GM21737 (cell line): ENCODE results near the gene HPS6.

Experiments used
- ATAC-seq: cut with Tn5 transposase; IDR thresholded peaks from one replicate; pipeline ENCODE4 v1.9.1; 2021; ENCODE audit warnings: mild to moderate bottlenecking, moderate library complexity; ENCODE audit not compliant: unreplicated experiment

Gene HPS6

DNA sequence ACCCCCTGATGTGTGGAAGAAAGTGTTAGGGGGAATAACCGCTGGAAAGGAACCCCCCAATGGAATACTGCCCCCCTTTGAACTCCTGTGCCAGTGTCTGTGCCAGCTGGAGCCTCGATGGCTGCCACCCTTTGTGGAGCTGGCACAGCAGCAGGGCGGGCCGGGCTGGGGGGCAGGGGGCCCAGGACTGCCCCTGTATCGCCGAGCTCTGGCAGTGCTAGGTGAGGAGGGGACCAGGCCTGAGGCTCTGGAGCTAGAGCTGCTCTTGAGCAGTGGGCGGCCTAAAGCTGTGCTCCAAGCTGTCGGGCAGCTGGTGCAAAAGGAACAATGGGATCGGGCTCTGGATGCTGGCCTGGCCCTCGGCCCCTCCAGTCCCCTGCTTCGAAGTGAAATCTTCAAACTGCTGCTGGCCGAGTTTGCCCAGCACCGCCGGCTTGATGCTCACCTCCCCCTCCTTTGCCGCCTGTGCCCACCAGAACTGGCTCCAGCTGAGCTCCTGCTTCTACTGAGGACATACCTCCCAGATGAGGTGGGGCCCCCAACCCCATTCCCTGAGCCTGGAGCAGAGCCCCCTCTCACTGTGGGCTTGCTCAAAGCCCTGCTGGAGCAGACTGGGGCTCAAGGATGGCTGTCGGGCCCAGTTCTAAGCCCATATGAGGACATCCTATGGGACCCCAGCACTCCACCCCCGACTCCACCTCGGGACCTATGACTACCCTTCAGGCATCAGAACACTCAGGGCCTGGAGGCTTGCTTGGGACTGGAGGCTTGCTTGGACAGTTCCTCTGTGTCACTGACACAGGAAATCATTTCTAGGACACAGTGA, 2.2 kb downstream of the HPS6 start:
- ATAC-seq: no peak

DNA sequence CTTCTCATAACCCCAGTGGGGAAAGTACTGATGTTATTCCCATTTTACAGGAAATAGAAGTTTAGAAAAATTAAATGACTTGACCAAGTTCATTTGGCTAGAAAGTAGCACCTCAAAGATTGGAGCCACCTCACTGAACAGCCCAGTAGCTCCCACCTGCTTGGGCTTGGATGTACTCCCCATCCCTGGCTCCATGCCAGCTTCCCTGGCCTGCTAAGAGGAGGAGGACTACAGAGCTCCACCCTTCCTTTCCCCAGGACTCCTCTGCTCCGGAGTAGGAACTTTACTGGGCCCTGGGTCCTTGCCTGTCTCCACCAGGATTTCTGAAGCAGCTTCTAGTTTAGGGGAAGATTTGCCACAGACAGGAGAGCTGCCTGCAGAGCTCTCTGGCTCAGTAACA, 3.1 kb downstream of the HPS6 start:
- no peak for ATAC-seq

DNA sequence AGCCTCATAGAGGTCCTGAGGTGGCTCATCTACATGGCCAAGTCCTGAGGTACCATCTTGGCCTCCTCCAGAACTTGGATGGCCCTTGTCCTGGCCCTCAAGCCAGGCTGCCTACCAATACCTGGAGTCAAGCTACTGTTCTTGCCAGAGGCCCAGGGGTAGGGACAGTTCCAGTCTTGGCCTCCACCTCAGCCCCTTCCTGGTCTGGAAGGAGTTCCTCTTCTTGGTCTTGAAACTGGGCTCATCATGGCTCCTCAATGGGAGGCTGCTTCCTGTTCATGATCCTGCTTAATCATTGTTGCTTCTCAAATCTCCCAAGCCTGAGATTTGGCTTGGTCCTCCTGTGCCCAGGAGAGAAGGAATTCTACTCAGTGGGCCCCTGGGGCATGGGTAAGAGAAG, 3.9 kb downstream of the HPS6 start:
- ATAC-seq: no peak

DNA sequence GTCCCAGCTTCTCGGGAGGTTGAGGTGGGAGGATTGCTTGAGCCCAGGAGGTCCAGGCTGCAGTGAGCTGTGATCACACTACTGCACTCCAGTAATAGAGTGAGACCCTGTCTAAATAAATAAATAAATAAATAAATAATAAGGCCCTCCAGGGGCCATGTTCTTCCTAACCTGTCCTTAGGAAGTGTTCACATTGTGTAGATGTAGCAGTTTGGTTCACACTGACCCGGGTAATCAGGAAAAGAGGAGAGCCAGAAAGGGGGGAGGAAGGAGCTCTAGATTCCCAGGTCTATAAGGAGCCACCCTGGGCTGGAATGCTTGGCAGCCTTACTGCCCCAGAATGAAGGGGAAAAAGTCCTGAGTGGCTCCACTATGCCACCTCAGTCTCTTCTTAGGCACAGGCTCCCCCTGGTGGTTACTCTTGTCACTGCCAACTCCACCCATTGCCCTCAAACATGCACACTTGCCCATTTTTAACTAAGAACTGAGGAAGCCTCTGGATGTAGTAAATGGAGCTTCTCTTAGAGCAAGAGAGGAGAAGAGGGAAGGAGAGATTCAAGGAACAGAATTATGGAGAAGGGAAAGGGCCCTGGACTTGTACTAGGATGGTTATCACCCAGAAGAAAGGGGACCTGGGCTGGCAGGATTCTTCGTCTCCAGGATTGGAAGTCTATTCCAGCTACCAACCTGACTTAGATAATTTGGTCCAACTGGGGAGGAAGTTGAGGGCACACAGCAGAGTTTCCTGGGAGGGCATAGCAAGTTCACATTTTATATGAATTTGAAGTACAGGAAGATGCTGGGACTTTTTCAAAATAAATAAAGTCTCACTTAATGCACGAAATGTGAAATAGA, 7.8 kb downstream of the HPS6 start:
- ATAC-seq: no peak

DNA sequence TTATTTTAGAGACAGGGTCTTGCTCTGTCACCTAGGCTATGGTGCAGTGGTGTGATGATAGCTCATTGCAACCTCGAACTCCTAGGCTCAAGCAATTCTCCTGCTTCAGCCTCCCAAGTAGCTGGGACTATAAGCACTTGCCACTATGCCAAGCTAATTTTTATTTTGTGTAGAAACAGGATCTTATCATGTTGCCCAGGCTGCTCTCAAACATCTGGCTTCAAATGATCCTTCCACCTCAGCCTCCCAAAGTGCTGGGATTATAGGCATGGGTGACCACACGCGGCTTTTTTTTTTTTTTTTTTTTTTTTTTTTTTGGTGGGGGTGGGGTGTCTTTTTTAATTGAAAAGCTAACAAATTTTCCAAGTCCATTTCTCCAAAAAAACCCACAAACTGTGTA, 18.4 kb downstream of the HPS6 start:
- ATAC-seq: no peak

DNA sequence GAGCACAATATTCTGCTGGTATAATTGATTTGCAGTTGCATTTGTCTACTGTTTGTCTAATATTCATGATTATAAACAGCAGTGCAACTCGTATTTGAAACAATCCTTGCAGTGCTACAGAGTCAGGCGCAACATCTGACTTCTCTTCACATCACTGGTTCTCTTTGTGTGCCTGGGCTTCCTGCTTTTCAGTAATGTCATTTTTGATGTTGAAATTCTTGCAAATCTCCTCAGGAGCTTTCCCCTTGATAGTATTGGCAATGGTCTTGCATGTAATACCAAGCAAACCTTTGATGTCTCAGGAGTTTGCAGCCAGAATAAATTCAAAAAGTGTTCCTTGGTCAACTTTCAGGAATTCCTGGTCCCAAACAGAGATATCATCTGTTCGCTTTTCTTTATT, 20.2 kb downstream of the HPS6 start:
- no peak for ATAC-seq

DNA sequence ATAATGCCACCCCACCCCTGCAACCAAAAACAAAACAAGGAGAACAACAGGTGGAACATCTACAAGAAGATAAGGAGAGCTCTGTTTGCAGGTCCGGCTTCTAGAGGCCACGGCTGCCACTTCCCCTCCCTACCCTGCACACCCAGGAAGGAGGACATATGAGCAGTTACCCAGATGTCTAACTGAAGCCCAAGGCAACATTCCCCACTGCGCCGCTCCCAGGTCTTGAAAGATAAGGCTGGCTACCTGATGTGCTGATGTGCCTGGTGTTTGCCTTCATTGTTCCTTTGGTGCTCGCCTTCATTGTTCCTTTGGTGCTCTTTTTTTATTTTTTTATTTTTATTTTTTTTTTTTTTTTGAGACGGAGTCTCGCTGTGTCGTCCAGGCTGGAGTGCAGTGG, 21.0 kb downstream of the HPS6 start:
- ATAC-seq: no peak

DNA sequence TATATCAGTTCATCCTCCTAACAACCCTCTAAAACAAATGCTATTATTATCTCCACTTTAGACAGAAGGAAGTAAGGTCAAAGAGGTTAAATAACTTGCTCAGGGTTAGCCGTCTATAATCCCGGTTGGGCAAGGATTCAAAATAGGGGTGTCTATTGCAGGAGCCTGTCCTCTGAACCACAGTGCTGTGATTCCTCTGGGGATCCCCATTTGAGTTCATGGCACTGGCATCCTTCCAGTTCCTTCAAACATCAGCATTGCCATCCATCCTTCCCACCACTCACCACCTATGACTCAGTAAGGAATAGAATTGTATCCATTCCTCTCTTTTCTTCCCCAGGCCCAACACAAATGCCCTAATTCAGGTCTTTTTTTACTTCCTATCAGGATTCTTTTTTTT, 25.6 kb downstream of the HPS6 start:
- ATAC-seq: no peak

DNA sequence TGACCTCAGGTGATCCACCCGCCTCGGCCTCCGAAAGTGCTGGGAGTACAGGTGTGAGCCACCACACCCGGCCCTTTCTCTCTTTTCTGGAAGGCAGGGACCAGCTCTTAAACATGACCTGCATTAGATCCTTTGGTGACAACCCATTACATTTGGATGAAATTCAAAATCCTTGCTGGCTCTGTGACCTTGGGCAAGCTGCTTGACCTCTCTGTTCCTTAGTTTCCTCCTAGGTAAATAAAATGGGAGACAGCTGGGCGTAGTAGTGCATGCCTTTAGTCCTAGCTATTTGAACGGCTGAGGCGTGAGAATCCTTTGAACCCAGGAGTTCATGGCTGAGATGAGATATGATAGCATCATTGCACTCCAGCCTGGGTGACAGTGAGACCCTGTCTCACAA, 31.3 kb downstream of the HPS6 start:
- ATAC-seq: no peak

DNA sequence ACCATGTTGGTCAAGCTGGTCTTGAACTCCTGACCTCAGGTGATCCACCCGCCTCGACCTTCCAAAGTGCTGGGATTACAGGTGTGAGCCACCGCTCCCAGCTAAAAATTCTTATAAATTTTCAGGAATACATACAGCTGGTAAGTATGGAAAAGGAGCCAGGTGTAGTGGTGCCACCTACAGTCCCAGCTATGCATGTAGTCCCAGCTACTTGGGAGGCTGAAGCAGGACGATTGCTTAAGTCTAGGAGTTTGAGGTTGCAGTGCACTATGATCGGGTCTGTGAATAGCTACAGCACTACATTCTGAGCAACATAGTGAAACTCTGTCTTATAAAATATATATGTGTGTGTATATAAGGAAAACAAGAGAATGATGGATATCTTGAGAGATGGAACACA, 36.0 kb downstream of the HPS6 start:
- ATAC-seq: no peak

DNA sequence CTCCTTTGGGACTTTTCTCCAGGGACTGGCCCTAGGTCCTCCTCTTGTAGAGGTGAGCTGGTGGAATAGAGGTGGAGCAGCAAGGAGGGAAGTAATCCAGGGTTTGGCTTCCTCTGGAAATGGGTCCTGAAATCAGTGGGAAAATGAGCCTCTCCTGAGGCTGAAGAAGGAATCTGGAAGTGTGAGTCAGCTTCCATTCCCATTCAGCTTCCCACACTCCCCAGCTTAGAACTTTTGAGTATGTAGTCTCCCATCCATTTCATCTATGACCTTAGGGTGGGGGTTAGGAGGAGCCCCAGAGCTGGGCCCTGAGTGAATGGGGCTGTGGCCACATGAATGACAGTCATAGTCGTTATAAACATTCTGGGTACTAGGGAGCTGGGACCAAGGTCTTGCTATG, 37.3 kb downstream of the HPS6 start:
- ATAC-seq: no peak

DNA sequence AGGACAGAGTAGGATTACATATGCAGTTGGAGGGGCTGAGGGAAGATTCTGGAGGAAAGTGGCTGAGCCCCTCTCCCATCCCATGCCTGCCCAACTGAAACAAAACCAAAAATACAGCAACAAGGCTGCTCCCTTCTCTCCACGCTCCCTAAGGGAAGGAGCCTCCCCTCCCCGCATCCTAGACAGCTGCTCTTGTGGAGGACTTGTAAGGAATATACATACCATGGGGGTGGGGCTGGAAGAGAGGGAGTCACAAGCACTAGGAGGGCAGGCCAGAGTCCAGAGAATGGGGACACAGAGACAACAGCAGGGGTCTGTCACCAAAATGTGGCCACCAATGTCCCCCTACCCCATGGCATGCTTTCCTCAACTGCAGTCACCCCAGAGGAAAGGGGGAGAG, 41.8 kb downstream of the HPS6 start:
- ATAC-seq: no peak

DNA sequence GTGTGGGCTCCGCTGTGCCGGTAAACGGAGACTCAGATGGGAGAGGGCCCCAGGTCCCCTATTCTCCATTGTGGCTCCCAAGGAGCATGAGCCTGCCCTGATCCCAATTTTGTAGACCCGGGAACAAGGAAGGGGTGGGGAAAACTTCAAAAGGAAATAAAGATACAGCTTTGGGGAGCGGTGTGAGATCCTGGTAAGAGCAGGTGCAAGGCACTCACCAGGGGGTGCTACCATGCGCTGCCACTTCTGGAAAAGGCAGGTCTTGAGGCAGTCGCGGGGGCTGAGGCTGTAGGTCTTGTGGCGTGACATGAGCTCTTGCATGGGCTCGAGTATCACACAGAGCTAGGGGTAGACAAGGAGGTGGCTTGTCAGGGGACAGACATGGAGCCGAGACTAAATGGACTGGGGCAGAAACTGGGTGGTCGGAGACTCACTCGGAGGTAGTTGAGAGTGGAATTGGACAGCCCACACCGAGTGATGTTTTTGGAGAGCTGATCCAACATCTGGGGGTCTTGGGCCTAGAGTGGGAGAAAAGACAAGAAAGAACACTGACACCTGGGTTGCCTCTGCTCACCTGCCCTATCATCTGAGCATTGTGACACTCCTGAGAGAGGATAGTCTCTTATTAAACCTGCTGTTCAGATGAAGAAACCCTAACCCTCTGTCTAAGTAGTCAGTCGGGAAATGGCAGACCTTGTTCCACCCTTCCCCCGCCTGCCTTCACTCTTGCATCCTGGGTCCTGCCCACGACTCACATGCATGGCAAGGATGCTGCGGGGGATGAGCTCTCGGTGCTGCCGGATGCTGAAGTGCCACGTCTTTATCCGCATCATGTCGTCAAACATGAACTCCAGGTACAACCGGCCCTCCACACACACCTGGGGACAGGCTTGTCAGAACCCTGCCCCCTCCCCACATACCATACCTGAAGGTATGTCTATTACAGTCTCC, 44.3 kb downstream of the HPS6 start:
- no peak for ATAC-seq

DNA sequence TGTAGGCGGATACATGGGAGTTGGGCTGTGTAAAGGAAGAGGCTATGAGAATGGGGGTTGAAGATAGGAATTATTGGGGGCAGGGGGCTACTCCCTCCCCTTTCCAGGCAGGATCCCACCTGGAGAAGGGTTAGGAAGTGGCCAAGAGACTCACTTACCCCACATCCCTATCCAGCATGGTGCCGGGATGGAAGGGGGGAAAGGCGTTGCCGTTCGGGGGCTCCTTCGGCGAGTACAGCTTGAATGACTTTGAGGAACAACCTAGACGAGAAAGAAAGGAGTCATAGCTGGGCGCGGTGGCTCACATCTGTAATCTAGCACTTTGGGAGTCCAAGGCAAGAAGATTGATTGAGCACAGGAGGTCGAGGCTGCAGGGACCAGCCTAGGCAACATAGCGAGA, 46.1 kb downstream of the HPS6 start:
- no peak for ATAC-seq

DNA sequence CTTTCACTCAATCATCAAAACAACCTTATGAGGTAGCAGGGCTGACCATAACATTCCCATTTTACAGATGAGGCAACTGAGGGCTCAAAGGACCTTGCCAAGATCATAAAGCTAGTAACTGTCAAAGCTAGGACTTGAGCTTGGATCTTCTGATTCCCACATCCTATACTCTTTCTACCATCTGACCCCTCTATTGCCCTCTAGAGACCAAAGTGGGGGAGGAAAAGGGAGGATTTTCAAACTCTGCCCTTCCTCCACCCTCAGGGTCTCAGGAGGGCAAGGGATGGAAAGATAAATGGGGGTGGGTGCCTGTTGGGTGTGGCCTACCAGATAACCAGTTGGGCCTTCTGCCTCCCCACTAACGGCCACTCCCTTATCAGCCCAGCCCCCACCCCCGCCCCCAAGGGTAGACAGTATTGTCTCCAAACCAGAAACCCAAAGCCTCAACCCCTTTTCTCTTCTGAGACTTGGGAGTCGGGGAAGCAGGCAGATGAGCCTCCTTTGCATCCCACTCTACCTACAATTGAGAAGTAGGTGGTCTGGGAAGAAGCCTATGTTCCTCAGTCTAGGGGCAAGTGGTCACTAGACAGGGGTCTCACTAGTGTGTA, 47.2 kb downstream of the HPS6 start:
- no peak for ATAC-seq

DNA sequence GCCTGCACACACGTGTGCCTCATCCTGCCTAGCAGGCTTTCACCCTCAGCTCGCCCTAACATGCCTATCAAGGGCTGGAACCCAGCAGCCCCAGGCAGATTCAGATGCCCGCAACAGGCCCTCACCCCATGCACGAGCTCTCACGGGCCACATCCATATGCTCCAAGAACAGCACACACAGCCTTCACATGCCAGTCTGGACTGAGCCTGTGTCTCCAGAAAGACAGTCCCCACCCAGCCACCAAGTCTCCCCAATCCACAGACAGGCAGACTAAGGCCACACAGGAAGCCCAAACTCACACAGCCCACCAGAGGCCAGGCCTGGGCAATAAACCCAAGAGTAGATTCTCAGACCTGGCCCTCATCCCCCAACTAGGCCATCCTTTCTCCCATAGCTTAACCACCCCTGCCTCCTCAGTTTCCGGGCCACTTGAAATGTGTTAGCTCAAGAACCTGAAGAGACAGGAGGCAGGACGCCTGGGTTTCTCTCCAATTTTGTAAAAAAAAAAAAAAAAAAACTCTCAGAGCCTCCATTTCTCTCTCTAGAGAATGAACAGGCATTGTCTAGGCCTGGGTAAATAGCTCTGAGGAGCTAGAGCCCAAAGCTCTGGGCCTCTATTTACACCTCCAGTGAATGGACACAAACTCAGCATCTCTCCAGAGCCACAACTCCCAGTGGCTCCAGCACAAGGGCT, 48.3 kb downstream of the HPS6 start:
- ATAC-seq: no peak

DNA sequence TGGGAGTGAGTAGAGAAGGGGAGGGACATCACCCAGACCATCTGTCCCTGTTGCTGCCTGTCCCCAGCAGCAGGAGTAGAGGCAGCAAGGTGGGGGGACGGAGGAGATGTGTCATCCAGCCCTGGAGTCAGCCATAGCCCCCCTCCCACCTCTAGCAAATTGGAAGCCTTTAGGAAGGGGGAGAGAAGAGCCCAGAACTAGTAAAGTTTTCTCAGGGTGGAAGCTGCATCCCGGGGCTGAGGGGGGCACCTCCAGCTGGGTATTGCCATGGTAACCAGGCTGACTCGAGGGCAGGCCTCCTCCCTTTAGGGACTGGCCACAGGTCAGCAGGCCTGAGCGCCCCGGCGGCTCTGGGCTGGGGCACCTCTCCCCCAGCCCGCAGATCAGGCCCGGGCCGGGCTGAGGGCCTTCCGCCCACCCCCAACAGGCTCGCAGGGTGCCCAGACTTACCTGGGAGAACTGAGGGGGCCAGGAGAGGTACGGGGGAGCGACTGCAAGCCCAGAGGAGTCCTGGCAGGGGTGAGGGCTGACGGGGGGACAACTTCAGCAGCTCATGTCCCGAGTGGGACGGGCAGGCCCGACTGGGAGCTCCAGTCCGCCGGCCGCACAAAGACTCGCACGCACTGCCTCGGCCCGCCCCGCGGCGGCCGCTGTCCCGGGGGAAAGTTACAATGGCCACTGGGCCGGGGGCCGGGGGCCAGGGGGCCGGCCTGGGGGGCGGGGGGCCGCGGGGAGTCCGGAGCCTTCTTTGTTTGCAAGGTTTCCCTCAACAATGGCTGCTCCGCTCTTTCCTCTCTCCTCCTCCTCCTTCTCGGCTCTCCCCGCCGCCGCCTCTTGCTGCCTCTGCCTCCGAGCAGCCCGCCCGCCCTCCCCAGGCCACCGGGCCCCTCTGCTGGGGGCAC, 49.1 kb downstream of the HPS6 start:
- ATAC-seq: peak; percentile 6

DNA sequence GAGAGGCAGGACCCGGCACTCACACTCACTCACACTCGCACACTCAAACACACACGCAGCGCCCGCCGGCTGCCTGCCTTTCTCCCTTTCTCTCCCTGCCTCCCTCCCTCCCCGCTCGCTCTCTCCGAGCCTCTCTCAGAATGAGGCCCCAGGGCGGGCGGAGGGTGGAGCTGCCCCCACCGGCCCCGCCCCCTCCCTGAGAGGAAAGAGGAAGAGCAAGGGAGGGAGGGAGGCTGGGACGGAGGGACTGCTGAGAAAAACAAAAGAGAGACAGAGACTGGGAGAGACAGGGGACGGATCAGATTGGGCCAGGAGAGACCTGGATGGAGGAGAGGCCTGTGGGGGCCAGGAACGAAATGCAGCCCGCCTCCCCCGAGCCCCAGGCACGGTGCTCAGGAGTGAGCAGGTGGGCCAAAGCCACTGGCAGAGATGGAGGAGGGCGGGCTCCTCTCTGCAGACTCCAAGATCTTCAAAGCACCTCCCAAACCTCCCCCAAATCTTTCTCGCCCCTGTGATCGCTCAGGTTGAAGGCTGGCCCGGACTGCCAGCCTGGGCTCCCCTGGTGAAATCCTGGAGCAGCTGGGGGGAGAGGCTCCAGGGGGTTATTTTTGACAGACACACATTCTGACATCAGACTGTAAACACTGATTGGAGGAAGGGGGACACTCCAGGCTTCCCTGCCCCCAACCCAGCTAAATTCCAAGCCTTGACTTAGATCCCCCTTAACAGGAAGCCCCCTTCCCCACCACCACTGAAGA, 49.9 kb downstream of the HPS6 start:
- ATAC-seq: peak; percentile 62
